Heart left ventricle (tissue), 16 donors: Measurements from ENCODE around the gene WDR75. TPM values are rescaled to one million over a fixed set of nuclear protein-coding genes. Genes with fewer than 3 reads are reported as not detected.

ENCODE experiments used
- ATAC-seq, 4 donors: fragments of 200-7000 bp; cut with Tn5 transposase; one replicate each; pipeline ENCODE4 v1.9.1; 2020 to 2022; ENCODE audit warnings: moderate library complexity in 4 of 4, mild to moderate bottlenecking in 3 of 4, moderate number of reproducible peaks in 1 of 4
- DNase-seq, 5 donors: peaks; one replicate each; pipeline ENCODE4 v3.0.0-alpha.2; 2020
- H3K27ac ChIP-seq, 12 donors: fragments of 200-600 bp; sonication (generic) in 4 of 12; one replicate each; pipeline versions ENCODE4 v1.5.0 to v1.8.0; 2016 to 2022; ENCODE audit warnings: mild to moderate bottlenecking in 2 of 12
- H3K27me3 ChIP-seq, 9 donors: fragments of 200-600 bp; sonication (generic) in 2 of 9; one replicate each; pipeline versions ENCODE4 v1.5.1 to v1.8.0; 2016 to 2022; ENCODE audit warnings: mild to moderate bottlenecking in 3 of 9
- H3K36me3 ChIP-seq, 9 donors: fragments of 200-600 bp; sonication (generic) in 2 of 9; one replicate each; pipeline versions ENCODE4 v1.5.0 to v1.8.0; 2018 to 2022; ENCODE audit warnings: mild to moderate bottlenecking in 2 of 9
- H3K4me1 ChIP-seq, 12 donors: fragments of 200-600 bp; sonication (generic) in 4 of 12; one replicate each; pipeline versions ENCODE4 v1.5.0 to v1.8.0; 2016 to 2022; ENCODE audit warnings: mild to moderate bottlenecking in 3 of 12
- H3K4me3 ChIP-seq, 12 donors: fragments of 200-600 bp; sonication (generic) in 4 of 12; one replicate each; pipeline versions ENCODE4 v1.5.0 to v1.8.0; 2017 to 2022; ENCODE audit warnings: mild to moderate bottlenecking in 9 of 12, moderate library complexity in 4 of 12
- H3K9me3 ChIP-seq, 12 donors: fragments of 200-600 bp; sonication (generic) in 4 of 12; one replicate each; pipeline versions ENCODE4 v1.5.0 to v1.8.0; 2016 to 2022; ENCODE audit warnings: mild to moderate bottlenecking in 1 of 12
- CTCF ChIP-seq, 12 donors: fragments of 200-600 bp; sonication (generic) in 4 of 12; IDR thresholded peaks; one replicate each; pipeline versions ENCODE4 v1.5.0 to v1.8.0; 2018 to 2022; ENCODE audit warnings: antibody characterized with exemption in 12 of 12, mild to moderate bottlenecking in 5 of 12
- POLR2A ChIP-seq, 2 donors: fragments of 450-650 bp; IDR thresholded peaks; one replicate each; pipeline ENCODE4 v1.6.1; 2017; ENCODE audit warnings: antibody characterized with exemption in 2 of 2, mild to moderate bottlenecking in 2 of 2, moderate library complexity in 2 of 2
- WGBS, 4 donors: extraction: QIAGEN DNeasy Blood & Tissue Kit in 2 of 4; methylation state at CpG; one replicate each; pipeline versions ENCODE4 v1.1.5 to v1.1.7; 2013 to 2018; 5-methylcytosine and 5-hydroxymethylcytosine counted together
- intact Hi-C, 10 donors: fragments of 100-400 bp; cut with DNase I; formaldehyde crosslinking; loops; one replicate each; pipeline versions ENCODE4 v1.11.1 to v1.14.2; 2022
- polyA plus RNA-seq, 2 donors: library from polyadenylated mRNA; stranded (reverse); fragments of 200-250 nt; gene quantifications; one replicate each; pipeline ENCODE4 v1.2.3, GENCODE V29; 2013
- total RNA-seq, 9 donors: library from RNA; depleted of rRNA in 2 of 9; stranded (reverse); fragments of >200 nt in 2 of 9; fragmentation: NEBNext Ultra II Directional in 3 of 9; extraction: Animal tissue kit (Norgen Biotek cat#: 25700) in 3 of 9; gene quantifications; one replicate each; pipeline versions ENCODE4 v1.1.0 to v1.2.4, GENCODE V29; 2016 to 2023
- donor health status: ischemic (EF 13 %, LVEDD 7.1; RV severe dilation, severe dysfunction).
- donor health status: healthy with polysubstance abuse.
- donor health status: DM: no; HTN: yes; CAD: no.
- donor health status: DM: no; HTN: no; CAD: no.
- donor health status: ischemic (EF 25% LVEDD 6.9; RV normal size, moderate dysfunction).
- donor health status: ischemic (EF 25% LVEDD 5.7; RV mildly dilated, moderate dysfunction).
- donor health status: healthy.
- donor health status: DM: yes; HTN: yes; CAD: no.
- donor health status: ischemic (EF 35%, LVEDD 5.7; RV mildly dilated, moderate dysfunction).
- donor health status: nonischemic (EF 11% LVEDD 7.7; RV severe dilation, severe dysfunction).
- donor health status: DM: yes; HTN: yes; CAD: no.
- donor health status: PGD.
- donor health status: ischemic (EF 29% LVEDD 5.4; RV normal size, mild dysfunction).
- donor health status: nonischemic (EF 23%, LVEDD 6.1; RV moderate dilation, normal function).

The WDR75 gene
- total and polyA plus RNA-seq, 11 donors, result 10.6 to 22.0 (median 14.9) TPM

DNA sequence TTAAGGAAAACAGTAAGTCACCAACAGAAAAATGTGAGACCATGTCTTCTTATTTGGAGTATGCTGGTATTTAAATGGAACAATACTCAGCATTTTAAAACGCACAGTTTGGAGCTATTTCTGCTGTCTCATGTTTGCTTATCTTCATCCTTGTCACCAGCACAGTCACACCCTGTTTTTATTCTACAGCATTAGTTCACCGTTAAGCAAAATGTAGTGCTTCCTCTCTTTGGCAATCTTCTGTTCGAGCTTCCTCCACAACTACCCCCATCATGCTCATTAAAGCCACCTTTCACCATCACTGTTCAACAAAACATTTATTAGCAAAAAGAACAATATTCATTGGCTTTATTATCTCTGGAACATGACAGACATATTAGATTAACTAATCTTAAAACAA, 75.3 kb downstream of the WDR75 start:
- TF ChIP-seq POLR2A (IDR thresholded peaks at IDR 0.05) (no peak), CTCF (IDR thresholded peaks at IDR 0.05) (no peak)
- H3K36me3 ChIP-seq, result no peaks in the 10 kb centered on the region
- ATAC-seq (no peak), DNase-seq (no peak)
- peaks cover 0 to 55% (median 0%) of the 10 kb centered on the region in 12 donors for H3K4me1 ChIP-seq
- no peaks in the 10 kb centered on the region for H3K27me3 ChIP-seq
- H3K4me3 ChIP-seq, result no peak overlapping the region
- H3K9me3 ChIP-seq, result peaks cover 0 to 10% (median 0%) of the 10 kb centered on the region in 12 donors
- intact Hi-C loops, result no loop called here
- WGBS, 4 donors, result 34 to 45% (median 41%) methylated on average over 3 of the region's 3 CpGs
- no peak overlapping the region for H3K27ac ChIP-seq

DNA sequence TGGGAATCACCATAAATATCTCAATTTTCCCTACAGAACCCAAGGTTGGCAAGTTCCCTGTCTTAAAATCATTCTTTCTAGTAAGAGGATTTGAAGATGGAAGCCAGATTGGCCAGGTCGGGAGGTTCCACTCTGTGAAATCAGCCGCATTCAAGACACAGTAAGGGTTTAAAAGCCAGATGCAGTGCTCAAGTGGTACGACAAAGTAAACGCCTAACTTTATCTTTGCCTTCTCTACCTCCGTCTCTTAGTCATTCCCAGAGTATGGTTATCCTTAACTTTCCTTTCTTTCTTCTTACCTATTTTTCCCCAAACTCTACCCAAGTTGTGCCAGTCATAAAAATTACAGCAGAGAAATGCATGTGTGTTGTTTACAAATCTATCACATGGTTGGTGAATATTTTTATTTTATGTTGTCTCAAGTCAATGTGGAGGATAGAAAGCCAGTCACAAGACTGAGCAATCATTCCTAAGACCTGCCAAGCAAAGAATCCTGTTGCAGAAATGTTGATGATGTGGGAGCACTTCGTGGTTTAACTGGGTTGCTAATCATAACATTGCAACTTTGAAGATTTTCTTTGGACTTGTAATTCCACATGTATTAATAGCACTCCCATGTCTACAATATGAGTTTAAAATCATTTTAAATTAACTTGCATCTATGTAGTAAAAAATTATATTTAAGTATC, 76.7 kb downstream of the WDR75 start:
- H3K27me3 ChIP-seq, result no peaks in the 10 kb centered on the region
- H3K36me3 ChIP-seq, result no peaks in the 10 kb centered on the region
- intact Hi-C loops, result no loop called here
- DNase-seq (no peak), ATAC-seq (no peak)
- WGBS, 4 donors, result 74 to 82% (median 79%) methylated on average over 6 of the region's 6 CpGs
- no peak overlapping the region for H3K4me3 ChIP-seq
- H3K9me3 ChIP-seq, result peaks cover 0 to 10% (median 0%) of the 10 kb centered on the region in 12 donors
- H3K4me1 ChIP-seq, result peaks cover 0 to 56% (median 5%) of the 10 kb centered on the region in 12 donors
- no peak overlapping the region for H3K27ac ChIP-seq
- TF ChIP-seq CTCF (IDR thresholded peaks at IDR 0.05), result no peak
- TF ChIP-seq POLR2A (IDR thresholded peaks at IDR 0.05), result no peak

- WGBS, 4 donors, result 67 to 76% (median 72%) methylated on average over 6 of the region's 6 CpGs
- intact Hi-C loops, result loop anchor here in 1 of 10 donors (5.0 kb wide), 1 partner anchor 47 kb away; no protein-coding TSS in a partner anchor
- ATAC-seq, result no peak
- no peaks in the 10 kb centered on the region for H3K27me3 ChIP-seq
- peaks cover 0 to 45% (median 9%) of the 10 kb centered on the region in 12 donors for H3K4me1 ChIP-seq
- DNase-seq, result no peak
- no peak overlapping the region for H3K4me3 ChIP-seq
- no peak for TF ChIP-seq CTCF (IDR thresholded peaks at IDR 0.05)
- no peak for TF ChIP-seq POLR2A (IDR thresholded peaks at IDR 0.05)
- peaks cover 0 to 10% (median 0%) of the 10 kb centered on the region in 12 donors for H3K9me3 ChIP-seq
- no peak overlapping the region for H3K27ac ChIP-seq
- H3K36me3 ChIP-seq, result no peaks in the 10 kb centered on the region
Observed at GRCh38 chr2:189519631-189520387, 78.5 kb downstream of the WDR75 start.
